ENCODE measurements around the gene SSH3.

GRCh38 chr11:67267188-67268080 lies 35.9 kb upstream of the SSH3 start:
- no peak for TF ChIP-seq POLR2A (IDR thresholded peaks at IDR 0.05)
- no peak for TF ChIP-seq CTCF (IDR thresholded peaks at IDR 0.05)
